Trophoblast cell (in vitro differentiated cells and primary cell): Measurements from ENCODE around the gene NFIX.

Experiments
- DNase-seq, 2 donors: peaks; one replicate each; pipeline ENCODE4 v3.0.0-alpha.2; 2016
- H2AFZ ChIP-seq: 2 replicates; pipeline ENCODE4 v1.6.1; 2013; ENCODE audit warnings: low read length, moderate library complexity, mild to moderate bottlenecking; ENCODE audit not compliant: insufficient read depth, poor library complexity
- H2AK5ac ChIP-seq: 2 replicates; pipeline ENCODE4 v1.6.1; 2013; ENCODE audit warnings: mild to moderate bottlenecking, low read length
- H2BK120ac ChIP-seq: 2 replicates; pipeline ENCODE4 v1.6.1; 2013; ENCODE audit warnings: low read length, mild to moderate bottlenecking, moderate library complexity; ENCODE audit not compliant: insufficient read depth, poor library complexity
- H2BK12ac ChIP-seq: 2 replicates; pipeline ENCODE4 v1.6.1; 2013; ENCODE audit warnings: mild to moderate bottlenecking, low read length, moderate library complexity
- H2BK5ac ChIP-seq: 2 replicates; pipeline ENCODE4 v1.6.1; 2013; ENCODE audit warnings: low read length, low read depth, moderate library complexity, mild to moderate bottlenecking; ENCODE audit not compliant: poor library complexity
- H3K14ac ChIP-seq: 2 replicates; pipeline ENCODE4 v1.6.1; 2013; ENCODE audit warnings: mild to moderate bottlenecking, low read length
- H3K18ac ChIP-seq: 2 replicates; pipeline ENCODE4 v1.6.1; 2013; ENCODE audit warnings: mild to moderate bottlenecking, low read length
- H3K23ac ChIP-seq: 2 replicates; pipeline ENCODE4 v1.6.1; 2013; ENCODE audit warnings: low read length
- H3K27ac ChIP-seq: 2 replicates; pipeline ENCODE4 v1.5.1; 2013; ENCODE audit warnings: low read depth, mild to moderate bottlenecking, inconsistent platforms, low read length, moderate library complexity
- H3K27me3 ChIP-seq: 2 replicates; pipeline ENCODE4 v1.6.1; 2013; ENCODE audit warnings: inconsistent platforms, mild to moderate bottlenecking, low read length, moderate library complexity; ENCODE audit not compliant: insufficient read depth
- H3K36me3 ChIP-seq, 2 experiments: 1 replicate in 1 of 2; 2 replicates in 1 of 2; pipeline ENCODE4 v1.6.1; 2013; ENCODE audit warnings: low read length in 2 of 2, mild to moderate bottlenecking in 2 of 2, moderate library complexity in 1 of 2; ENCODE audit not compliant: insufficient read depth in 2 of 2, control insufficient read depth in 1 of 2
- H3K4ac ChIP-seq: 2 replicates; pipeline ENCODE4 v1.6.1; 2013; ENCODE audit warnings: low read depth, mild to moderate bottlenecking, low read length, moderate library complexity
- H3K4me1 ChIP-seq, 2 experiments: 1 replicate in 1 of 2; 2 replicates in 1 of 2; pipeline ENCODE4 v1.6.1; 2013; ENCODE audit warnings: low read length in 2 of 2, mild to moderate bottlenecking in 2 of 2, moderate library complexity in 1 of 2; ENCODE audit not compliant: insufficient read depth in 2 of 2, control insufficient read depth in 1 of 2
- H3K4me2 ChIP-seq: 2 replicates; pipeline ENCODE4 v1.6.1; 2013; ENCODE audit warnings: inconsistent platforms, mild to moderate bottlenecking, low read length, moderate library complexity
- H3K4me3 ChIP-seq: 2 replicates; pipeline ENCODE4 v1.5.1; 2013; ENCODE audit warnings: mild to moderate bottlenecking, low read depth, low read length, inconsistent platforms
- H3K79me1 ChIP-seq: one replicate; pipeline ENCODE4 v1.6.1; 2013; ENCODE audit warnings: low read length
- H3K79me2 ChIP-seq: 2 replicates; pipeline ENCODE4 v1.6.1; 2013; ENCODE audit warnings: low read length, mild to moderate bottlenecking; ENCODE audit not compliant: control insufficient read depth, insufficient read depth, poor library complexity
- H3K9ac ChIP-seq: 2 replicates; pipeline ENCODE4 v1.6.1; 2013; ENCODE audit warnings: mild to moderate bottlenecking, low read length
- H3K9me3 ChIP-seq: 2 replicates; pipeline ENCODE4 v1.6.1; 2013; ENCODE audit warnings: low read depth, mild to moderate bottlenecking, control low read depth, inconsistent platforms, low read length; ENCODE audit not compliant: insufficient read depth
- H4K12ac ChIP-seq: 2 replicates; pipeline ENCODE4 v1.6.1; 2013; ENCODE audit warnings: low read depth, mild to moderate bottlenecking, low read length, moderate library complexity
- H4K8ac ChIP-seq: 2 replicates; pipeline ENCODE4 v1.6.1; 2013; ENCODE audit warnings: low read depth, mild to moderate bottlenecking, low read length, moderate library complexity
- H4K91ac ChIP-seq: one replicate; pipeline ENCODE4 v1.6.1; 2013; ENCODE audit warnings: low read depth, mild to moderate bottlenecking, low read length, moderate library complexity
- WGBS: extraction: QIAGEN DNeasy Blood & Tissue Kit; methylation state at CpG from one replicate; pipeline ENCODE4 v1.1.7; 2013; ENCODE audit warnings: missing lambda C conversion rate; ENCODE audit not compliant: insufficient read length, insufficient coverage; ENCODE audit errors: extremely low coverage; 5-methylcytosine and 5-hydroxymethylcytosine counted together

Gene NFIX

GRCh38 chr19:13028027-13028426 lies 32.8 kb downstream of the NFIX start:
- Histone ChIP-seq H3K14ac (no peak overlapping the region), H4K8ac (no peak overlapping the region), H3K27ac (no peak overlapping the region), H3K9ac (no peak overlapping the region), H3K9me3 (peaks cover 2% of the 10 kb centered on the region), H3K4me1 (no peaks in the 10 kb centered on the region), H3K18ac (no peak overlapping the region), H2BK120ac (no peak overlapping the region), H3K23ac (no peak overlapping the region), H2AK5ac (no peak overlapping the region), H2BK12ac (no peak overlapping the region), H3K79me1 (no peaks in the 10 kb centered on the region), H3K27me3 (peaks cover 84% of the 10 kb centered on the region), H3K4ac (no peak overlapping the region), H3K79me2 (no peaks in the 10 kb centered on the region), H2BK5ac (no peak overlapping the region), H4K91ac (no peak overlapping the region), H3K4me3 (no peak overlapping the region), H2AFZ (no peak overlapping the region), H3K4me2 (no peak overlapping the region), H4K12ac (no peak overlapping the region), H3K36me3 (no peaks in the 10 kb centered on the region)
- WGBS, result no CpG with 5 or more reads among the region's 3 CpGs
- no peak for DNase-seq

- peaks cover 2% of the 10 kb centered on the region for H3K9me3 ChIP-seq
- no peak overlapping the region for H3K14ac ChIP-seq
- H4K91ac ChIP-seq, result no peak overlapping the region
- no peak overlapping the region for H3K4ac ChIP-seq
- H2AK5ac ChIP-seq, result no peak overlapping the region
- H3K27me3 ChIP-seq, result peaks cover 78% of the 10 kb centered on the region
- no peak for DNase-seq
- H3K23ac ChIP-seq, result no peak overlapping the region
- H3K9ac ChIP-seq, result no peak overlapping the region
- no peak overlapping the region for H2BK120ac ChIP-seq
- no peaks in the 10 kb centered on the region for H3K79me1 ChIP-seq
- no peaks in the 10 kb centered on the region for H3K4me1 ChIP-seq
- H3K27ac ChIP-seq, result no peak overlapping the region
- H4K8ac ChIP-seq, result no peak overlapping the region
- H4K12ac ChIP-seq, result no peak overlapping the region
- no CpG with 5 or more reads among the region's 9 CpGs for WGBS
- H3K4me3 ChIP-seq, result no peak overlapping the region
- no peak overlapping the region for H3K4me2 ChIP-seq
- no peaks in the 10 kb centered on the region for H3K36me3 ChIP-seq
- H3K79me2 ChIP-seq, result no peaks in the 10 kb centered on the region
- no peak overlapping the region for H2AFZ ChIP-seq
- H2BK5ac ChIP-seq, result no peak overlapping the region
- no peak overlapping the region for H3K18ac ChIP-seq
- H2BK12ac ChIP-seq, result no peak overlapping the region
These were observed 34.1 kb downstream of the NFIX start for GRCh38 chr19:13029301-13029880.

GRCh38 chr19:13029893-13030292 lies 34.6 kb downstream of the NFIX start:
- Histone ChIP-seq H2AFZ (no peak overlapping the region), H3K27me3 (peaks cover 75% of the 10 kb centered on the region), H3K14ac (no peak overlapping the region), H2BK120ac (no peak overlapping the region), H2AK5ac (no peak overlapping the region), H2BK12ac (no peak overlapping the region), H3K18ac (no peak overlapping the region), H3K79me1 (no peaks in the 10 kb centered on the region), H3K27ac (no peak overlapping the region), H3K9me3 (no peaks in the 10 kb centered on the region), H3K36me3 (no peaks in the 10 kb centered on the region), H3K79me2 (no peaks in the 10 kb centered on the region), H3K9ac (no peak overlapping the region), H3K4me1 (no peaks in the 10 kb centered on the region), H3K4me2 (no peak overlapping the region), H3K4ac (no peak overlapping the region), H4K91ac (no peak overlapping the region), H3K4me3 (no peak overlapping the region), H4K8ac (no peak overlapping the region), H3K23ac (no peak overlapping the region), H2BK5ac (no peak overlapping the region), H4K12ac (no peak overlapping the region)
- no CpG with 5 or more reads among the region's 10 CpGs for WGBS
- no peak for DNase-seq

- Histone ChIP-seq H3K18ac (no peak overlapping the region), H4K12ac (no peak overlapping the region), H3K4me3 (no peak overlapping the region), H2AFZ (no peak overlapping the region), H4K91ac (no peak overlapping the region), H3K79me2 (no peaks in the 10 kb centered on the region), H3K79me1 (no peaks in the 10 kb centered on the region), H2BK12ac (no peak overlapping the region), H2AK5ac (no peak overlapping the region), H3K9me3 (no peaks in the 10 kb centered on the region), H3K4me1 (peaks cover 5% of the 10 kb centered on the region in 2 experiments), H3K4me2 (no peak overlapping the region), H2BK5ac (no peak overlapping the region), H3K27me3 (peaks cover 60% of the 10 kb centered on the region), H3K27ac (no peak overlapping the region), H3K23ac (no peak overlapping the region), H3K9ac (no peak overlapping the region), H2BK120ac (no peak overlapping the region), H4K8ac (no peak overlapping the region), H3K4ac (no peak overlapping the region), H3K36me3 (no peaks in the 10 kb centered on the region), H3K14ac (no peak overlapping the region)
- WGBS, result no CpG with 5 or more reads among the region's 12 CpGs
- no peak for DNase-seq
These were observed 36.8 kb downstream of the NFIX start for GRCh38 chr19:13031917-13032623.
